ENCODE data around the gene SMPX.

- TF ChIP-seq CTCF (IDR thresholded peaks at IDR 0.05) (no peak), POLR2A (IDR thresholded peaks at IDR 0.05) (no peak)
These were observed 99.2 kb downstream of the SMPX start for GRCh38 chrX:21658746-21659145.
